Keratinocyte (primary cell): ENCODE measurements around the gene GJD3. TPM values are rescaled to one million over a fixed set of nuclear protein-coding genes. Genes with fewer than 3 reads are reported as not detected.

Source experiments
- DNase-seq: peaks from one replicate; pipeline ENCODE4 v3.0.0-alpha.2; 2011; ENCODE audit warnings: low read depth, missing footprints, low spot score
- FAIRE-seq: peaks from 2 replicates; lab custom pipeline; 2011; peaks lifted over from hg19 to GRCh38; lab: Jason Lieb, UNC
- H2AFZ ChIP-seq: 2 replicates; pipeline ENCODE4 v1.6.0; 2012; ENCODE audit warnings: low read length, control low read depth, inconsistent platforms; ENCODE audit not compliant: control insufficient read depth
- H3K27ac ChIP-seq: 2 replicates; pipeline ENCODE4 v1.5.1; 2011; ENCODE audit warnings: low read length; ENCODE audit not compliant: control insufficient read depth, insufficient read depth
- H3K27me3 ChIP-seq: 3 replicates; pipeline ENCODE4 v1.6.0; 2011; ENCODE audit warnings: low read length; ENCODE audit not compliant: control insufficient read depth, insufficient read depth; ENCODE audit errors: extremely low read depth
- H3K36me3 ChIP-seq, 2 experiments: 2 replicates in 1 of 2; 3 replicates in 1 of 2; pipeline ENCODE4 v1.5.1; 2011; ENCODE audit warnings: low read length in 2 of 2, mild to moderate bottlenecking in 1 of 2; ENCODE audit not compliant: control insufficient read depth in 2 of 2, insufficient read depth in 2 of 2; ENCODE audit errors: extremely low read depth in 1 of 2
- H3K4me1 ChIP-seq: 3 replicates; pipeline ENCODE4 v1.5.1; 2011; ENCODE audit warnings: low read length; ENCODE audit not compliant: control insufficient read depth, insufficient read depth; ENCODE audit errors: extremely low read depth
- H3K4me2 ChIP-seq: 3 replicates; pipeline ENCODE4 v1.6.0; 2011; ENCODE audit warnings: low read depth, low read length; ENCODE audit not compliant: control insufficient read depth, insufficient read depth; ENCODE audit errors: extremely low read depth
- H3K4me3 ChIP-seq, 3 experiments: fragments of 200-600 bp in 1 of 3; sonication (generic) in 1 of 3; 2 replicates in 2 of 3; 3 replicates in 1 of 3; pipeline ENCODE4 v1.5.1; 2011 to 2016; ENCODE audit warnings: low read length in 3 of 3, mild to moderate bottlenecking in 3 of 3, control low read depth in 2 of 3, inconsistent platforms in 1 of 3, low read depth in 1 of 3, mixed read lengths in 1 of 3, mixed run types in 1 of 3, moderate library complexity in 1 of 3; ENCODE audit not compliant: control insufficient read depth in 2 of 3, insufficient read depth in 2 of 3; ENCODE audit errors: extremely low read depth in 1 of 3
- H3K79me2 ChIP-seq: 2 replicates; pipeline ENCODE4 v1.6.0; 2012; ENCODE audit warnings: low read length; ENCODE audit not compliant: control insufficient read depth, insufficient read depth
- H3K9ac ChIP-seq: 3 replicates; pipeline ENCODE4 v1.6.0; 2011; ENCODE audit warnings: low read length; ENCODE audit not compliant: control insufficient read depth, insufficient read depth; ENCODE audit errors: extremely low read depth
- H3K9me1 ChIP-seq: 3 replicates; pipeline ENCODE4 v1.6.0; 2011; ENCODE audit warnings: low read length; ENCODE audit not compliant: control insufficient read depth, insufficient read depth; ENCODE audit errors: extremely low read depth
- H3K9me3 ChIP-seq: 2 replicates; pipeline ENCODE4 v1.5.1; 2012; ENCODE audit warnings: low read depth, low read length; ENCODE audit not compliant: control insufficient read depth
- H4K20me1 ChIP-seq: 3 replicates; pipeline ENCODE4 v1.6.0; 2011; ENCODE audit warnings: low read length; ENCODE audit not compliant: control insufficient read depth, insufficient read depth; ENCODE audit errors: extremely low read depth
- EZH2 ChIP-seq: IDR thresholded peaks from one replicate; pipeline ENCODE4 v1.6.1; 2012; ENCODE audit warnings: inconsistent platforms, mild to moderate bottlenecking, low read length, moderate library complexity
- dilution Hi-C: fragments of 300-500 bp; cut with MboI; formaldehyde crosslinking; loops from one replicate; pipeline ENCODE4 v1.7.0; 2020; ENCODE audit warnings: low sequenced_read_pairs; ENCODE audit not compliant: extremely low pct_ligation_motif_present
- polyA plus RNA-seq, 5 experiments: library from polyadenylated mRNA; depleted of rRNA in 3 of 5; stranded (reverse) in 3 of 5; stranded (forward) in 1 of 5; unstranded in 1 of 5; fragments of >200 nt; gene quantifications; 1 replicate in 1 of 5; 2 replicates in 3 of 5; 3 replicates in 1 of 5; pipeline versions ENCODE4 v1.2.1 to v1.2.3, GENCODE V29; 2011 to 2012; ENCODE audit warnings: missing spikeins in 2 of 5, low read depth in 1 of 5, low replicate concordance in 1 of 5
- TF ChIP-seq, protein P1 (sequence below), 3 experiments: IDR thresholded peaks in 1 of 3; conservative IDR thresholded peaks in 1 of 3; optimal IDR thresholded peaks in 1 of 3; 2 replicates in 2 of 3; 3 replicates in 1 of 3; pipeline versions ENCODE3 to v1.5.1; 2011; ENCODE audit warnings: low read length in 3 of 3, mild to moderate bottlenecking in 3 of 3, moderate library complexity in 2 of 3, control low read depth in 1 of 3, inconsistent platforms in 1 of 3; ENCODE audit not compliant: insufficient read depth in 2 of 3; ENCODE audit errors: extremely low read depth in 1 of 3

GJD3 gene
- polyA plus RNA-seq, 1 donor (not counting 4 experiments of a cell fraction or from before 2014, with no cell fraction given) = not detected

DNA sequence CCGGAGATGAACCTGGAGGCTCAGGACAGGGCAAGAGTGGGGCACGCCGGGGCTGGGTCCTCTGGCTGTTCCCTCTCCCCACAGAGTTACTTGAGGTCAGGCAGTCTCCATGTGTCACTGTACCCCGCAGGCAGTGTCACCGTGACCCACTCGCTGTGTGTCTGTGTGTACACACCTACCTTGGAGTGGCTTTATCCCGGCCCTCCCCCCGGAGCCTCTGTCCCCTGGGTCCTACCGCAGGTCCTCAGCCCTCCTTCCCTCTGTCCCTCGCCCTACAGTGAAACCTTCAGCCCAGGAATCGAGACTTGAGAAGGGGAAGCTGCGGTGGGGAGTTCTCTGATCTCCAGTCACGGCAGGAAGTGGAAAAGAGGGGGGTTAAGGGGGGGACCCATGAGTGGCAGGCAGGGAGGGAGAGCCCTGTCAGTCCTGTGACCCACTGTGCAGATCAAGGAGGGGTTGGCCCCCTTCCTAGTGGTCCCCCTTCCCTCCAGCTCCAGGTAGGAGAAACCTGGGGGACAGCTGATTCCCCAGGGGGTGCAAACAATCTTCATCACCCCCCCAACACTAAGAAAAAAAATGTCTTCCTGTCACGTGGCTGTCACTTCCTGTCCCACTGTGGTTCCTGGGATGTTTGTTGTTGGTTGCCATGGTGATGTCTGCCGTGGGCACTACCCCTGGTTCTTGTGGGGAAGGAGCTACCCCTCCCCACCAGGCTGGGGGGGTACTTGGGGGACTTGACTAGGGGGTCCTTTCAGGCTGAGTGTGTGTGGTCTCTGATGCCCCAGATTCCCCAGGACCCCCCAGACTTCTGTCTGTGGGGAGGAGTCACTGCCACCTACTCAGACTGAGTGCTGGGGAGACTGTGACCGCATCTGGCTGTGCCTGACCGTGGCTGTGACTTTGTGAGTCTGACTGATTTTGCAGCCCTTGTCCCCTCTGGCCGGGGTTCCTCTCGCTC is 41.9 kb downstream of the GJD3 start:
- FAIRE-seq (peak; percentile 20), DNase-seq (no peak)
- dilution Hi-C loops = no loop called here
- Histone ChIP-seq H3K9me1 (peaks cover 2% of the 10 kb centered on the region), H3K27ac (peak overlapping the region; percentile 86), H3K79me2 (peaks cover 92% of the 10 kb centered on the region), H3K4me3 (peak overlapping the region; percentile 3 to 60 (median 54)), H3K4me2 (peak overlapping the region; percentile 97), H3K4me1 (peaks cover 64% of the 10 kb centered on the region), H3K36me3 (peaks cover 0 to 2% of the 10 kb centered on the region in 2 experiments), H4K20me1 (peaks cover 17% of the 10 kb centered on the region), H3K9ac (peak overlapping the region; percentile 74), H3K9me3 (no peaks in the 10 kb centered on the region), H2AFZ (no peak overlapping the region), H3K27me3 (no peaks in the 10 kb centered on the region)
- TF ChIP-seq, protein P1, sequence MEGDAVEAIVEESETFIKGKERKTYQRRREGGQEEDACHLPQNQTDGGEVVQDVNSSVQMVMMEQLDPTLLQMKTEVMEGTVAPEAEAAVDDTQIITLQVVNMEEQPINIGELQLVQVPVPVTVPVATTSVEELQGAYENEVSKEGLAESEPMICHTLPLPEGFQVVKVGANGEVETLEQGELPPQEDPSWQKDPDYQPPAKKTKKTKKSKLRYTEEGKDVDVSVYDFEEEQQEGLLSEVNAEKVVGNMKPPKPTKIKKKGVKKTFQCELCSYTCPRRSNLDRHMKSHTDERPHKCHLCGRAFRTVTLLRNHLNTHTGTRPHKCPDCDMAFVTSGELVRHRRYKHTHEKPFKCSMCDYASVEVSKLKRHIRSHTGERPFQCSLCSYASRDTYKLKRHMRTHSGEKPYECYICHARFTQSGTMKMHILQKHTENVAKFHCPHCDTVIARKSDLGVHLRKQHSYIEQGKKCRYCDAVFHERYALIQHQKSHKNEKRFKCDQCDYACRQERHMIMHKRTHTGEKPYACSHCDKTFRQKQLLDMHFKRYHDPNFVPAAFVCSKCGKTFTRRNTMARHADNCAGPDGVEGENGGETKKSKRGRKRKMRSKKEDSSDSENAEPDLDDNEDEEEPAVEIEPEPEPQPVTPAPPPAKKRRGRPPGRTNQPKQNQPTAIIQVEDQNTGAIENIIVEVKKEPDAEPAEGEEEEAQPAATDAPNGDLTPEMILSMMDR (optimal IDR thresholded peaks at IDR 0.05 in 1 of 3, IDR thresholded peaks at IDR 0.05 in 1 of 3, conservative IDR thresholded peaks at IDR 0.05 in 1 of 3; ENCODE audit: extremely low read depth in 1 of 3, insufficient read depth in 2 of 3, low read length in 3 of 3) = no peak
- TF ChIP-seq EZH2 = no peak

DNA sequence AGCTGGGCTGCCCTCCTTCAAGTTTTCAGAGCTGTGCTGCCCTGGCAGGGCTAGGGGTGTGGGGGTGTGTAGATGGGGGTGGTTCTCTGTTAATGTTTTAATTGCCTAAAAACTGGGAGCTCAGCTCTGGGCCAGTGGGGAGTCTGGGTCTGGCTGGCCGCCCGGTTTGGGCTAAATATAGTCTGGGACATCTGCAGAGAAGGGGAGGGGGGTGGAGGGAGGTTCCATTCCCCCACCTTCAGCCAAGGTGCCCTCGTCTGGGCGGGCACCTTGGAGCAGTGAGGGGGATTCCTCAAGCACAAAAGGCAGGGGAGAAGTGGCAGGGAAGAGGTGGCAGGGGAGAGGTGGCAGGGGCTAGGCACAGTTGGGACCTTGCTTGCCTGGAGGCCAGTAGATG is 42.6 kb downstream of the GJD3 start:
- Histone ChIP-seq H4K20me1 (peaks cover 17% of the 10 kb centered on the region), H3K9ac (peak overlapping the region; percentile 74), H3K27ac (peak overlapping the region; percentile 86), H3K27me3 (no peaks in the 10 kb centered on the region), H3K79me2 (peaks cover 85% of the 10 kb centered on the region), H3K4me3 (peak overlapping the region; percentile 3 to 60 (median 54)), H3K9me3 (no peaks in the 10 kb centered on the region), H3K4me1 (peaks cover 67% of the 10 kb centered on the region), H3K36me3 (peaks cover 0 to 2% of the 10 kb centered on the region in 2 experiments), H3K9me1 (no peaks in the 10 kb centered on the region), H2AFZ (no peak overlapping the region), H3K4me2 (peak overlapping the region; percentile 97)
- no peak for FAIRE-seq
- DNase-seq = no peak
- dilution Hi-C loops = no loop called here
- no peak for TF ChIP-seq EZH2
- TF ChIP-seq, protein P1 (optimal IDR thresholded peaks at IDR 0.05 in 1 of 3, IDR thresholded peaks at IDR 0.05 in 1 of 3, conservative IDR thresholded peaks at IDR 0.05 in 1 of 3; ENCODE audit: extremely low read depth in 1 of 3, insufficient read depth in 2 of 3, low read length in 3 of 3) = no peak
